ENCODE data around the gene STK4.

GRCh38 chr20:45029884-45030283 is 63.6 kb downstream of the STK4 start:
- no peak for TF ChIP-seq REST (IDR thresholded peaks at IDR 0.05; ENCODE audit: borderline replicate concordance)
- no peak for TF ChIP-seq CTCF (IDR thresholded peaks at IDR 0.05; ENCODE audit: poor library complexity, severe bottlenecking)
